Measurements from ENCODE around the gene VEGFA. TPM values are rescaled to one million over a fixed set of nuclear protein-coding genes. Genes with fewer than 3 reads are reported as not detected.

The VEGFA gene
- total RNA-seq, 2 experiments from 2014 or later = 93.7 to 104 TPM

DNA sequence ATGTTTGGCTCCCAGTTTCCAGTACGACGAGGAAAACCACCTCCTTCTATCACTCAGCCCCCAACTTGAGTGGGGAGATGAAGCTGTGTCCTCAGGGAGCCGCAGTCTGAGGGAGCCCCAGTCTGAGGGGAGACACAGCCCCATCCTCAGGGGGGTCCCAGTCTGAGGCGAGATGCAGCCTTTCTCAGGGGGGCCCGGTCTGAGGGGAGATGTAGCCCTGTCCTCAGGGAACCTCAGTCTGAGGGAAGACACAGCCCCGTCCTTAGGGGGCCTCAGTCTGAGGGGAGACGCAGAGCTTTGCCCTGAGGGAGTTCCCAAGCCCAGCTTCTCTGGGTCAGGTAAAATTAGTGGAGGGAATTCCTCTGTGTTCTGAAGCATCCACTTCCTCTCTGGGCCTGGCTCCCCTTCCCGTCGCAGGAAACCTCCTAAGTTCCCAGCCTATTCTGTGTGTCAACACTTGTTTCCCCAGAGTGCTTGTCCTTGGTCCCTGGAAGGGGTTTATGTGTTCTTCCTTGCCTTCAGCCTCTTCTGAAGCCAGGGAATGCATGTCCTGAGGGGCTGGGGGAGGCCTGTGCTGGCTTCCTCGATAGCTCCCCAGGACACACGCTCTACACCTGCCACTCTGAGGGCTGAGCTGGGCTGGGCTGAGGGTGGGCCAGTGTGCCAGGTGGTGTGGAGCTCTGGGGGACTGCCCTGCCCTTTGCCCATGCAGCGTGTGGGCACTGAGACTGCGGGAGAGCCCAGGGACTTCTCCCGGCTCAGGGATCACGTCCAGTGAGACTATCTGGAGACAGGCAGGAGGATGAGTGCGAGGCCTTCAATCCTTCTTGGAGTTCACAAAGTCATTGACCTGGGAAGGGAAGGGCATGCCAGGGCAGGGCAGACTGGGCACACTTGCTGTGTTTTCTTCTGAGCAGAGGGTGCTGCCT, 55.4 kb downstream of the VEGFA start:
- ATAC-seq (no peak), DNase-seq (no peak)
- Mint-ChIP-seq H3K27me3 (peaks cover 2% of the 10 kb centered on the region), H3K27ac (no peak overlapping the region), H3K4me3 (no peak overlapping the region), H3K9me3 (no peaks in the 10 kb centered on the region), H3K4me1 (ENCODE audit: low read depth) (no peaks in the 10 kb centered on the region), H3K36me3 (ENCODE audit: low read depth) (no peaks in the 10 kb centered on the region)
- CTCF ChIA-PET = interaction anchor here (0.5 to 1.2 kb wide), 2 partner anchors 13 to 253 kb away, joined by 3 read pairs; no protein-coding TSS in a partner anchor
- intact Hi-C loops (cut with micrococcal nuclease) = no loop called here
- TF ChIP-seq, protein P1, sequence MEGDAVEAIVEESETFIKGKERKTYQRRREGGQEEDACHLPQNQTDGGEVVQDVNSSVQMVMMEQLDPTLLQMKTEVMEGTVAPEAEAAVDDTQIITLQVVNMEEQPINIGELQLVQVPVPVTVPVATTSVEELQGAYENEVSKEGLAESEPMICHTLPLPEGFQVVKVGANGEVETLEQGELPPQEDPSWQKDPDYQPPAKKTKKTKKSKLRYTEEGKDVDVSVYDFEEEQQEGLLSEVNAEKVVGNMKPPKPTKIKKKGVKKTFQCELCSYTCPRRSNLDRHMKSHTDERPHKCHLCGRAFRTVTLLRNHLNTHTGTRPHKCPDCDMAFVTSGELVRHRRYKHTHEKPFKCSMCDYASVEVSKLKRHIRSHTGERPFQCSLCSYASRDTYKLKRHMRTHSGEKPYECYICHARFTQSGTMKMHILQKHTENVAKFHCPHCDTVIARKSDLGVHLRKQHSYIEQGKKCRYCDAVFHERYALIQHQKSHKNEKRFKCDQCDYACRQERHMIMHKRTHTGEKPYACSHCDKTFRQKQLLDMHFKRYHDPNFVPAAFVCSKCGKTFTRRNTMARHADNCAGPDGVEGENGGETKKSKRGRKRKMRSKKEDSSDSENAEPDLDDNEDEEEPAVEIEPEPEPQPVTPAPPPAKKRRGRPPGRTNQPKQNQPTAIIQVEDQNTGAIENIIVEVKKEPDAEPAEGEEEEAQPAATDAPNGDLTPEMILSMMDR (IDR thresholded peaks at IDR 0.05) = no peak
- POLR2A ChIA-PET = no interaction called here

DNA sequence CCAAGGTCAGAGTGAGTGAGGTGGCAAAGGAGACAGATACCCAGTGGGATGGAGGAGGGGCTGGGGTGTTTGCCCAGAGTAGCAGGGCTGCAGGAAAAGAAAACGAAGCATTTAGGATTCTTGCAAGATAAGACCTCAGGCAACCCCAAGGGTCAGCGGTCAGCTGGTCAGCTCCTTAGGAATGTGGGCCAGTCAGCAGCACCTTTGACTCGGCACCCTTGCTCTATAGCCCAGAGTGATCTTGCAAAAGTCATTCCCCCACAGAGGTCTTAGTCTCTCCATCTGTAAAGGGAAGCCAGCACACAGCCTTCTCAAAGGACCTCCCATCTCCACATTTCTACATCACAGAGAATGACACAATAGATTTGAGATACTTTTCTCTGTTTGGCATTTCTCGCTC, 56.7 kb downstream of the VEGFA start:
- no peaks in the 10 kb centered on the region for H3K36me3 Mint-ChIP-seq (ENCODE audit: low read depth)
- intact Hi-C loops (cut with micrococcal nuclease) = no loop called here
- H3K9me3 Mint-ChIP-seq = no peaks in the 10 kb centered on the region
- CTCF ChIA-PET = no interaction called here
- DNase-seq = no peak
- no peaks in the 10 kb centered on the region for H3K4me1 Mint-ChIP-seq (ENCODE audit: low read depth)
- TF ChIP-seq, protein P1 (IDR thresholded peaks at IDR 0.05) = no peak
- no peak overlapping the region for H3K4me3 Mint-ChIP-seq
- H3K27ac Mint-ChIP-seq = no peak overlapping the region
- ATAC-seq = no peak
- peaks cover under 1% of the 10 kb centered on the region for H3K27me3 Mint-ChIP-seq
- POLR2A ChIA-PET = no interaction called here

- DNase-seq (no peak), ATAC-seq (no peak)
- Mint-ChIP-seq H3K9me3 (no peaks in the 10 kb centered on the region), H3K27ac (no peak overlapping the region), H3K4me1 (ENCODE audit: low read depth) (no peaks in the 10 kb centered on the region), H3K27me3 (no peaks in the 10 kb centered on the region), H3K4me3 (no peak overlapping the region), H3K36me3 (ENCODE audit: low read depth) (no peaks in the 10 kb centered on the region)
- ChIA-PET CTCF (interaction anchor here (0.8 kb wide), 1 partner anchor 158 kb away, joined by 3 read pairs; no protein-coding TSS in a partner anchor), POLR2A (no interaction called here)
- intact Hi-C loops (cut with micrococcal nuclease) = no loop called here
- TF ChIP-seq, protein P1 (IDR thresholded peaks at IDR 0.05) = no peak
Observed at GRCh38 chr6:43827898-43828297, 57.9 kb downstream of the VEGFA start.

- intact Hi-C loops (cut with micrococcal nuclease) = no loop called here
- ChIA-PET CTCF (interaction anchor here (1.0 kb wide), 1 partner anchor 9 kb away, joined by 4 read pairs; no protein-coding TSS in a partner anchor), POLR2A (no interaction called here)
- Mint-ChIP-seq H3K27me3 (no peaks in the 10 kb centered on the region), H3K4me1 (ENCODE audit: low read depth) (no peaks in the 10 kb centered on the region), H3K9me3 (no peaks in the 10 kb centered on the region), H3K4me3 (no peak overlapping the region), H3K36me3 (ENCODE audit: low read depth) (no peaks in the 10 kb centered on the region), H3K27ac (no peak overlapping the region)
- TF ChIP-seq, protein P1 (IDR thresholded peaks at IDR 0.05) = no peak
- ATAC-seq = no peak
- DNase-seq = peak; percentile 10
Observed at GRCh38 chr6:43828711-43829110, 58.7 kb downstream of the VEGFA start.

- intact Hi-C loops (cut with micrococcal nuclease) = no loop called here
- CTCF ChIA-PET = no interaction called here
- H3K27me3 Mint-ChIP-seq = no peaks in the 10 kb centered on the region
- H3K36me3 Mint-ChIP-seq (ENCODE audit: low read depth) = no peaks in the 10 kb centered on the region
- no peak overlapping the region for H3K27ac Mint-ChIP-seq
- POLR2A ChIA-PET = no interaction called here
- H3K4me3 Mint-ChIP-seq = no peak overlapping the region
- no peaks in the 10 kb centered on the region for H3K9me3 Mint-ChIP-seq
- DNase-seq (no peak), ATAC-seq (no peak)
- no peaks in the 10 kb centered on the region for H3K4me1 Mint-ChIP-seq (ENCODE audit: low read depth)
- TF ChIP-seq, protein P1 (IDR thresholded peaks at IDR 0.05) = no peak
Observed at GRCh38 chr6:43829470-43829869, 59.5 kb downstream of the VEGFA start.
